NOMO-1 (cell line): Measurements from ENCODE around the gene AP5Z1.
A peak's percentile ranks its signal among the peaks of the same experiment; 100 is the strongest.

Experiments used
- DNase-seq, 2 experiments: peaks; one replicate each; lab custom pipeline; 2025; ENCODE audit not compliant: unreplicated experiment in 2 of 2; lab: John Stamatoyannopoulos, UW

AP5Z1 gene

GRCh38 chr7:4765776-4766490 is 9.5 kb upstream of the AP5Z1 start:
- DNase-seq, result no peak

DNA sequence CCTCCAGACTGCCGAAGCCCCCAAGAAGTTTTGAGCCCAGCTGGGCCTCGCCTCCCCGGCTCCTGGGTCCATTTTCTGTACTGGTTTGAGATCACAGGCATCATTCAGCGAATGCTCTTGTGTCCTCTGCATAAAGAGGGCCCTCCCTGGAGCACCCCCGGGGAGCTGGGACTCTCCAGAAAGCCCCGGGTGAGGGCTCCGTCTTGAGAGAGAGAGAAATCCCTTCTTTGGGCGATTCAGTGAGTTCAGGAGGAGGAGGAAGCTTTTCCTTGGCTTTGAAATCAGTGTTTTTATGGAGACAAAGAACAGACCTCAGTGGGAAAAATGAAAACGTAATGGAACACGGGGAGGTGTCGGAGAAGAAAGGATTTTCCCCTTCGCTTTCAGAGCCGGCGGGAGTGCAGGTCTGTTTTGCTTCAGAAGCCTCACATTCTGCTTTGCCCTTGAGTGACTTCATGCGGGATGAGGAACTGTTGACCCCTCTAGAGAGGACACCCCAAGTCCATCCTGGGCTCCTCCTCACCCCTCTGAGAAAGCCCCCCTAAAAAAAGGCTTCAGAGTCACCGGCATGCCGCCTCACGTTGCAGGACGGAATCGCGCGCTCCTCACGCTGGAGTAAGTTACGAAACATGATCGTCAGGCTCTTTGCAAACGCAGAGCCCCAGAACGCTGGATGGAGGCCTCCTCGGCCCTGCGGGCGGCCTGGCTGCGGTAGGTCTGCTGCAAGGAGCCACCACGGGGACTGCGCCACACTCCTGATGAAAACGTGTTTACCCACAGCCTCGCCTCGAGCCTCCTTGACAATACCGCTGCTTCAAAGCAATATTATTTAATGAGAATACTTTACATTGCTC is 8.5 kb upstream of the AP5Z1 start:
- no peak for DNase-seq

GRCh38 chr7:4768597-4769569 is 6.5 kb upstream of the AP5Z1 start:
- no peak for DNase-seq

- no peak for DNase-seq
Observed at GRCh38 chr7:4769761-4770160, 5.7 kb upstream of the AP5Z1 start.

DNA sequence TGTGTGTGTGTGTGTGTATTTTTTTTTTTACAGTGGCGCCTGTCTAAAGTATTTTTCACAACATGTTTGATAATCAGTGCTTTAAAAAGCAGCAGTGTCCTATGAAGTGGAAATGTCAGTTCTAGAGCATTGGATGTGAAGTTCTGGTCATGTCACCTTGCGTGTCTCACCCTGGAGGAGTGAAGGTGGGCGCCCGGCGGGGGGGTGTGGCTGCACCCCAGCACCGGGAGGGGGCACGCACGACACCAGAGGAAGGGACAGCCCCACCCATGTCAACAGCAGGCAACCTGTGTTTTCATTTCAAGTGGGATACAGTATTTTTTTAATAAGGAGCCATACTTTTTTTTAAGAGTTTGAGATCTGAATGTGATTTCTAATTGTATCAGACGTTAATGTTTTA is 4.5 kb upstream of the AP5Z1 start:
- no peak for DNase-seq

DNA sequence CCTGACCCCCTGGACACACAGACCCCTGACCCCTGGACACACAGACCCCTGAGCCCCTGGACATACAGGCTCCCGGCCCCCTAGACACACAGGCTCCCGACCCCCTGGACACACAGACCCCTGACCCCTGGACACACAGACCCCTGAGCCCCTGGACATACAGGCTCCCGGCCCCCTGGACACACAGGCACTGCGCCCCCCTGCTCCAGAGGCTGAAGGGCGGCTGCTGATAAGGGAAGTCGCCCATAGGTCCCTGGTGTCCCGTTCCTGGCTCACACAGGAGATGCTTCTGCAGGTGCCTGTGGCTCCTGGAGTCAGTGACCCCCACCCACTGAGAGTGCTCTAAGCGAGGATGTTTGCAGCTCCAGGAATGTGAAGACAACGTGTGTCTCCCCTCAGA is 3.7 kb upstream of the AP5Z1 start:
- no peak for DNase-seq

DNA sequence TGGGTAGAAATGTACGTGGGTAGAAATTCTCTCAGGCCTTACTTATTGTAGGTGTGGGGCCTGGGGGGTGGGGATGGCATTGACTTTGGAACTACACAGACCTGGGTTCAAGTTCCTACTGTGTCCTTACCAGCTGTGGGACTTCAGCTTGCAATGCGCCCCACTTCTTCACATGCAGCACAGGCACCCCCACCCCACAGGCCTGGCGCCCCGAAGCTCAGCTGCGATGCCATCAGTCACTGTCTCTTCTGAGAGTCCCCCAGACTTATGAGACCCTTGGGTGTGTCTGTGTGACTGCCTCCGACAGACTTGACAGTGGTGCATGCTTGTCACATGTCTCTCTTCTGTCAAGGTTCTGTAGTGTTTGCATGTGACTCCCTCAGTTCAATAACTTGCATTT is 3.1 kb upstream of the AP5Z1 start:
- no peak for DNase-seq

DNA sequence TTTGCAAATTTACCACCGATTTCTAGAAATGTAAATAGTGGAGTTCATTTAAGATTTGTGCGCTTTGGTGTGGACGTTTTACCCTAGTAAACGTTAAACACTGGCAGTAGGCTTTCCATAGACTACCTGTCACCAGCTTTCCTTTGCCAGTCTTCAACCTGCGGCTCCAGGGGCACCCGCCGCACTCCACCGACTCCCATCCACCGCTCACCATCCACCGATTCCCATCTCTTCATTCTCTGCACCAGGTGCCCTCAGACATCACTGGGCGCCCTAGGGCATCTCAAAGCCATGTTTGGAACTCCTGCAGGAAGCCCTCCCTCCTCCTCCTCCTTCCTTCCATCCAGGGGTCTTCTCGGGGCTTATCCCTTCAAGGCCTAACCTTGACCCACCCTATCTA is 1.4 kb upstream of the AP5Z1 start:
- DNase-seq, result no peak

- DNase-seq, result peak; percentile 64 to 71
Observed at GRCh38 chr7:4774658-4775249, 669 bp upstream of the AP5Z1 start.

DNA sequence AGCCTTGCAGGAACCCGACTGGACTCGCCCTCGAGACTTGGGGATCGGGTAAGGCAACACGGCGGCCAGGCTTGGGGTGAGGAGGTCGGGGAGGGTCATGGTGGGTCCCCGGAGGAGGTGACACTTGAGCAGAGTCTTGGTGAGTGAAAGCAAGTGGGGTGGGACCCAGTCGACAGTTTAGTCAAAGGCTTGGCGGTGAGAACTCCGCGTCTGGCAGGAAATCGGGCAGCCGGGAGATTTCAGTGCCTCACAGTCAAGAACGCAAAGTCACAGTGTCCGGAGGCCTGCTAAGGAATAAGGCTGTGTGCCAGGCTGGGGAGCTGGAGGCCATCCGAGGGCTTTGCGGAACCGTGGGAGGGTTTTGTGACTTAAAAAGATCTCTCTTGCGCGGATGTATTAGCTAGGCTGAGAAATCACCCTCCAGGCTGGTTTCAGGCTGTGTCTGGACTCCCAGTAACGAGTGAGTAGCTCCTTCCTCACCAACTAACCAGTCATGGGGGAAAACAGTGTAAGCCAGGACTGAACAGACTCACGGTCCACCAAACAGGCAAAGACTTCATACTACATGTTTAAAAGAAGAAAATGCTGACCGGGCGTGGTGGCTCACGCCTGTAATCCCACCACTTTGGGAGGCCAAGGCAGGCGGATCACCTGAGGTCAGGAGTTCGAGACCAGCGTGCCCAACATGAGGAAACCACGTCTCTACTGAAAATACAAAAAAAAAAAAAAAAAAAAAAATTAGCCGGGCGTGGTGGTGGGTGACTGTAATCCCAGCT is 613 bp downstream of the AP5Z1 start:
- DNase-seq, result peak; percentile 7 to 17

DNA sequence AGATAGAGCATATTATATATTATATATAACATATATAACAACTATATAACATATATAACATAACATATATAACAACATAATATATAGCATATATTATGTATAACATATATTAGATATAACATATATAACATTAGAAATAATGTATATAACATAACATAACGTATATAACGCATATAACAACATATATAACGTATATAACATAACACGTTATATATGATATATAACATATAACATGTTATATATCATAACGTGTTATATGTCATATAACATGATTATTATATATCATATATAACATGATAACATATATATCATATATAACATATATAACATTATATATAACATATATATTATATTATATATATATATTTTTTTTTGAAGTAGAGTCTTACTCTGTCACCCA is 3.7 kb downstream of the AP5Z1 start:
- no peak for DNase-seq

- no peak for DNase-seq
Observed at GRCh38 chr7:4781366-4782069, 6.1 kb downstream of the AP5Z1 start.

DNA sequence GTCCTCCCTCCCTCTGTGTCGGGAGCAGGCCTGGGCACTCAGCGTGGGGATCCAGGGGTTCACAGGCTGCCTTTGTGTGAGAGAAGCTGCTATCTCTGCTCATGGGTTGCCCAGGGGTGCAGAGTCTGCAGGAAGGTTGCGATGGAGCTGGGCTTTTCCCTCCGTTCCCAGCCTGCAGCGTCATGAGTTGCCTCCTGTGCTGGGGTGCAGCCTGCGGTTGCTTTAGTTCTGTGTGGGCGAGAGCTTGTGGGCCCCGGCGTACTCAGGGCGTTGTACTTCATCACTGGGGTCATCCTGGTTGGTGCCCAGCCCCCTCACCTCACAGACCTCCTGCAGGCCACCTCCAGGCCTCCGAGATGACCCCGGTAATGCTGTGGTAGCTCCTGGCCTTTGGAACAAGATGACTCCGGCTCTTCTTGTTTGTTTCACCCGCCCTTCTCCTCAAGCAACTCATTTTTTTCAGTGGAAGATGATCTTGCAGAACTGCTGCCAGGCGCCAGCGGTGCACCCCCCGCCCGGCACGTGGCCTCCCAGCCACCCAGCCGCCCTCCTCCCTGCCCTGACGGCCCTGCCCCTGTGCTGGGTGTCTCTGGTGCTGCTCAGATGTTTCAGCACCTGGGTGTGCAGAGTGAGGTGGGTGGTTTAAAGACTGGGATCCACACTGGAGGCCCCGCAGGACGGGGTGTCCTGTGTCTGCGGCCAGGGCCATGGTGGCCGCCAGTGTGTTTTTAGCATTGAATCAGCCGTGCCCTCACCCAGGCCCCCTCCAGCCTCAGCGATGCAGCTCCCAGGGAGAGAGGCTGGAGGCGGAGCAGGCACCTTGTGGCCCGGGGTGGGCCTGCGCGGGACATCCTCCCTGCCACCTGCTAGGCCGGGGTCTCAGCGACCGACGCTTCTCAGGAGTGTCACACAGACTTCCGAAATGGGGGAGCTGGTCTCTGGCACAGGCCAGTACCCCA is 7.2 kb downstream of the AP5Z1 start:
- DNase-seq, result no peak

DNA sequence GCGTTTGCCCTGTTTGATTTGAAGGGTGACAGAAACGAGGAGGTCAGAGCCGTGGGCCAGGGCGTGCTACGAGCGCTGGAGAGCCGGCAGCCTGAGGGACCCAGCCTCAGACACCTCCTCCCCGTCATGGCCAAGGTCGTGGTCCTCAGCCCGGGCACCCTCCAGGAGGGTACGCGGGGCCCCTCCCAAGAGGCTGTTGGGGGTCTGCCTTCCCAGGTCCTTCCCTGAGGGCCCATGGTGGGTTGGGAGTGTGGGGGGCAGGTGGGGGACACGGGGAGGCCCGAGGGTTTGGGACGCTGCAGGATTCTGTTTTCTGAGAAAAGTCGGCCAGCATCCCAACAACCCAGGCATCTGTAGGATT is 7.8 kb downstream of the AP5Z1 start:
- no peak for DNase-seq

- no peak for DNase-seq
Observed at GRCh38 chr7:4783762-4784351, 8.4 kb downstream of the AP5Z1 start.

- no peak for DNase-seq
Observed at GRCh38 chr7:4784799-4785198, 9.4 kb downstream of the AP5Z1 start.

DNA sequence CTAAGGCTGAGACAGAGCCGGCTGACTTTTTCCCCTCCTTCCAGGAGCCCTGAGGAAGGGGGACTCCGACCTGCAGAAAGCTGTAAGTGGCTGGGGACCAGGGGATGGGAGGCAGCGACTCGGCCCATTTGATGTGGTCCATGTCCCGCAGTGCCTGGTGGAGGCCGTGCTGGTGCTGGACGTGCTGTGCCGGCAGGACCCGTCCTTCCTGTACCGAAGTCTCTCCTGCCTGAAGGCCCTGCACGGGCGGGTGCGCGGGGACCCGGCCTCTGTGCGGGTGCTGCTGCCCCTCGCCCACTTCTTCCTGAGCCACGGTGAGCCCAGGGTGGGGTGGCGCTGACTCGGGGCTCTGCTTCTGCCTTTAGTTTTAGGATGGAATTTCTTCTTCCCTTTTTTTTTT is 9.9 kb downstream of the AP5Z1 start:
- DNase-seq, result no peak

DNA sequence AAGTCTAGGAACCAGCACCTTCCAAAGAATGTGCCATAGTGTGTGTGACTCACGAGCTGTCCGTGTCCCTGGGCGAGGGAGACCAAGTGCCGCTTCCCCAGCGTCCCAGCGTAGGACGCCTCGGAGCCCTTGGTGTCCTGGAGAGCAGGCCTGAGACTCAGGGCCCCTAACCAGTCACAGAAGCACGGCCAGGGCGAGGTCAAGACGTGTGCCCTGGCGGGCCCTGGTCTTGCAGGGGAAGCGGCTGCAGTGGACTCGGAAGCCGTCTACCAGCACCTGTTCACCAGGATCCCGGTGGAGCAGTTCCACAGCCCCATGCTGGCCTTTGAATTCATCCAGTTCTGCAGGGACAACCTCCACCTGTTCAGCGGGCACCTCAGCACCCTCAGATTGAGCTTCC is 10.6 kb downstream of the AP5Z1 start:
- DNase-seq, result no peak
